GM12875 (cell line): ENCODE results near the gene CD9.

ENCODE experiments used
- H3K4me3 ChIP-seq: one replicate; pipeline ENCODE4 v1.5.1; 2011; ENCODE audit warnings: low read depth, low read length, control low read depth
- CTCF ChIP-seq: IDR thresholded peaks from 2 replicates; pipeline ENCODE4 v1.5.1; 2011; ENCODE audit warnings: low read depth, mild to moderate bottlenecking, control low read depth, inconsistent platforms, low read length, moderate library complexity, borderline replicate concordance; ENCODE audit not compliant: insufficient read depth

The CD9 gene

GRCh38 chr12:6234906-6235305 is 34.7 kb downstream of the CD9 start:
- no peak overlapping the region for H3K4me3 ChIP-seq
- no peak for TF ChIP-seq CTCF

- H3K4me3 ChIP-seq = no peak overlapping the region
- no peak for TF ChIP-seq CTCF
Measured at GRCh38 chr12:6235499-6235898, 35.3 kb downstream of the CD9 start.

- no peak overlapping the region for H3K4me3 ChIP-seq
- no peak for TF ChIP-seq CTCF
Measured at GRCh38 chr12:6235906-6236640, 35.9 kb downstream of the CD9 start.

GRCh38 chr12:6236641-6236940 is 36.4 kb downstream of the CD9 start:
- TF ChIP-seq CTCF = no peak
- H3K4me3 ChIP-seq = no peak overlapping the region

GRCh38 chr12:6237830-6238229 is 37.6 kb downstream of the CD9 start:
- no peak for TF ChIP-seq CTCF
- H3K4me3 ChIP-seq = no peak overlapping the region

- no peak overlapping the region for H3K4me3 ChIP-seq
- no peak for TF ChIP-seq CTCF
Measured at GRCh38 chr12:6238875-6239274, 38.7 kb downstream of the CD9 start.

- H3K4me3 ChIP-seq = no peak overlapping the region
- TF ChIP-seq CTCF = no peak
Measured at GRCh38 chr12:6241495-6241894, 41.3 kb downstream of the CD9 start.
